Spinal cord (tissue), 10 donors: ENCODE data around the gene KRTAP5-2. TPM values are rescaled to one million over a fixed set of nuclear protein-coding genes. Genes with fewer than 3 reads are reported as not detected.

Source experiments
- DNase-seq, 6 donors: peaks; one replicate each; pipeline versions ENCODE4 v3.0.0 to v3.0.0-alpha.2; 2013 to 2015; ENCODE audit warnings: low spot score in 6 of 6, low read depth in 4 of 6
- H3K27ac ChIP-seq: one replicate; pipeline ENCODE4 v1.5.1; 2013; ENCODE audit warnings: low read depth, low read length, control low read depth
- H3K27me3 ChIP-seq: one replicate; pipeline ENCODE4 v1.6.1; 2013; ENCODE audit warnings: low read length; ENCODE audit not compliant: control insufficient read depth, insufficient read depth
- H3K36me3 ChIP-seq: one replicate; pipeline ENCODE4 v1.6.1; 2013; ENCODE audit warnings: low read length; ENCODE audit not compliant: control insufficient read depth, insufficient read depth
- H3K4me1 ChIP-seq: one replicate; pipeline ENCODE4 v1.6.1; 2013; ENCODE audit warnings: low read length; ENCODE audit not compliant: control insufficient read depth, insufficient read depth
- H3K4me3 ChIP-seq: one replicate; pipeline ENCODE4 v1.5.1; 2013; ENCODE audit warnings: low read depth, low read length, control low read depth
- H3K9me3 ChIP-seq: one replicate; pipeline ENCODE4 v1.6.1; 2013; ENCODE audit warnings: low read length; ENCODE audit not compliant: control insufficient read depth, insufficient read depth
- WGBS: methylation state at CpG from one replicate; pipeline ENCODE4 v1.1.5; 2013; ENCODE audit warnings: missing lambda C conversion rate; ENCODE audit not compliant: insufficient coverage; 5-methylcytosine and 5-hydroxymethylcytosine counted together
- polyA plus RNA-seq, 2 donors: library from polyadenylated mRNA; unstranded; fragments of 120-200 nt; gene quantifications; one replicate each; pipeline ENCODE4 v1.2.1, GENCODE V29; 2013; ENCODE audit not compliant: insufficient read length in 2 of 2
- total RNA-seq, 2 donors: library from RNA; depleted of rRNA in 1 of 2; stranded (reverse); fragments of 120-200 nt in 1 of 2; fragments of >200 nt in 1 of 2; gene quantifications; one replicate each; pipeline versions ENCODE4 v1.2.3 to v1.2.4, GENCODE V29; 2013 to 2014
- donor health status: healthy.

KRTAP5-2 gene
- total and polyA plus RNA-seq, 4 donors, result 0.50 TPM; not detected in 3

GRCh38 chr11:1560002-1560648, 38.0 kb downstream of the KRTAP5-2 start:
- 78% methylated on average over 15 of the region's 15 CpGs for WGBS
- Histone ChIP-seq H3K36me3 (peaks cover 95% of the 10 kb centered on the region), H3K27me3 (no peaks in the 10 kb centered on the region), H3K27ac (peak overlapping the region; percentile 86), H3K9me3 (no peaks in the 10 kb centered on the region), H3K4me1 (peaks cover 72% of the 10 kb centered on the region), H3K4me3 (no peak overlapping the region)
- DNase-seq, result no peak

- H3K4me3 ChIP-seq, result no peak overlapping the region
- DNase-seq, result peak in 2 of 6 donors; percentile 55 to 87
- 48% methylated on average over 24 of the region's 29 CpGs for WGBS
- peak overlapping the region; percentile 86 for H3K27ac ChIP-seq
- H3K9me3 ChIP-seq, result no peaks in the 10 kb centered on the region
- H3K27me3 ChIP-seq, result no peaks in the 10 kb centered on the region
- peaks cover 95% of the 10 kb centered on the region for H3K36me3 ChIP-seq
- H3K4me1 ChIP-seq, result peaks cover 70% of the 10 kb centered on the region
These were observed 38.8 kb downstream of the KRTAP5-2 start for GRCh38 chr11:1559111-1559951.

- Histone ChIP-seq H3K4me3 (no peak overlapping the region), H3K27ac (peak overlapping the region; percentile 86), H3K36me3 (peaks cover 95% of the 10 kb centered on the region), H3K9me3 (no peaks in the 10 kb centered on the region), H3K4me1 (peaks cover 69% of the 10 kb centered on the region), H3K27me3 (no peaks in the 10 kb centered on the region)
- DNase-seq, result no peak
- 82% methylated on average over 11 of the region's 12 CpGs for WGBS
These were observed 39.4 kb downstream of the KRTAP5-2 start for GRCh38 chr11:1558775-1559110.

GRCh38 chr11:1557904-1558774, 40.0 kb downstream of the KRTAP5-2 start:
- H3K9me3 ChIP-seq, result no peaks in the 10 kb centered on the region
- WGBS, result 54% methylated on average over 20 of the region's 29 CpGs
- peak overlapping the region; percentile 86 for H3K27ac ChIP-seq
- no peaks in the 10 kb centered on the region for H3K27me3 ChIP-seq
- DNase-seq, result peak in 1 of 6 donors; percentile 76
- no peak overlapping the region for H3K4me3 ChIP-seq
- H3K36me3 ChIP-seq, result peaks cover 89% of the 10 kb centered on the region
- H3K4me1 ChIP-seq, result peaks cover 65% of the 10 kb centered on the region

- WGBS, result 82% methylated on average over 74 of the region's 74 CpGs
- no peak for DNase-seq
- Histone ChIP-seq H3K4me3 (no peak overlapping the region), H3K36me3 (peaks cover 81% of the 10 kb centered on the region), H3K9me3 (no peaks in the 10 kb centered on the region), H3K4me1 (peaks cover 60% of the 10 kb centered on the region), H3K27me3 (no peaks in the 10 kb centered on the region), H3K27ac (peak overlapping the region; percentile 86)
These were observed 40.8 kb downstream of the KRTAP5-2 start for GRCh38 chr11:1557051-1557884.

GRCh38 chr11:1556278-1556902, 41.7 kb downstream of the KRTAP5-2 start:
- Histone ChIP-seq H3K9me3 (no peaks in the 10 kb centered on the region), H3K36me3 (peaks cover 73% of the 10 kb centered on the region), H3K4me3 (no peak overlapping the region), H3K27me3 (no peaks in the 10 kb centered on the region), H3K27ac (no peak overlapping the region), H3K4me1 (peaks cover 60% of the 10 kb centered on the region)
- no peak for DNase-seq
- 54% methylated on average over 57 of the region's 63 CpGs for WGBS

- H3K4me3 ChIP-seq, result no peak overlapping the region
- peaks cover 54% of the 10 kb centered on the region for H3K4me1 ChIP-seq
- H3K36me3 ChIP-seq, result peaks cover 66% of the 10 kb centered on the region
- H3K9me3 ChIP-seq, result no peaks in the 10 kb centered on the region
- DNase-seq, result no peak
- WGBS, result 90% methylated on average over 5 of the region's 9 CpGs
- no peaks in the 10 kb centered on the region for H3K27me3 ChIP-seq
- no peak overlapping the region for H3K27ac ChIP-seq
These were observed 42.4 kb downstream of the KRTAP5-2 start for GRCh38 chr11:1555713-1556153.

- H3K27ac ChIP-seq, result no peak overlapping the region
- H3K36me3 ChIP-seq, result peaks cover 60% of the 10 kb centered on the region
- H3K9me3 ChIP-seq, result no peaks in the 10 kb centered on the region
- no peaks in the 10 kb centered on the region for H3K27me3 ChIP-seq
- no peak overlapping the region for H3K4me3 ChIP-seq
- 85% methylated on average over 9 of the region's 13 CpGs for WGBS
- H3K4me1 ChIP-seq, result peaks cover 48% of the 10 kb centered on the region
- no peak for DNase-seq
These were observed 42.9 kb downstream of the KRTAP5-2 start for GRCh38 chr11:1554981-1555712.
